ENCODE measurements around the gene PDE9A. TPM values are rescaled to one million over a fixed set of nuclear protein-coding genes. Genes with fewer than 3 reads are reported as not detected.

The PDE9A gene
- total RNA-seq, 4 donors from 2014 or later: 2.9 to 16.9 (median 7.0) TPM

GRCh38 chr21:42786884-42787283, 133.5 kb downstream of the PDE9A start:
- ATAC-seq (ENCODE audit: low FRiP score) (no peak), DNase-seq (ENCODE audit: low spot score) (no peak)
- TF ChIP-seq CTCF (IDR thresholded peaks at IDR 0.05): no peak

GRCh38 chr21:42787613-42788012, 134.2 kb downstream of the PDE9A start:
- no peak for ATAC-seq (ENCODE audit: low FRiP score)
- TF ChIP-seq CTCF (IDR thresholded peaks at IDR 0.05): no peak
- no peak for DNase-seq (ENCODE audit: low spot score)

- no peak for TF ChIP-seq CTCF (IDR thresholded peaks at IDR 0.05)
- no peak for ATAC-seq (ENCODE audit: low FRiP score)
- no peak for DNase-seq (ENCODE audit: low spot score)
Measured at GRCh38 chr21:42790520-42791065, 137.2 kb downstream of the PDE9A start.

GRCh38 chr21:42793774-42794173, 140.4 kb downstream of the PDE9A start:
- TF ChIP-seq CTCF (IDR thresholded peaks at IDR 0.05): no peak
- ATAC-seq (ENCODE audit: low FRiP score) (no peak), DNase-seq (ENCODE audit: low spot score) (no peak)

GRCh38 chr21:42794551-42794950, 141.1 kb downstream of the PDE9A start:
- ATAC-seq (ENCODE audit: low FRiP score): no peak
- TF ChIP-seq CTCF (IDR thresholded peaks at IDR 0.05): no peak
- DNase-seq (ENCODE audit: low spot score): no peak

GRCh38 chr21:42796327-42797062, 143.1 kb downstream of the PDE9A start:
- DNase-seq (ENCODE audit: low spot score) (no peak), ATAC-seq (ENCODE audit: low FRiP score) (no peak)
- TF ChIP-seq CTCF (IDR thresholded peaks at IDR 0.05): no peak

- ATAC-seq (ENCODE audit: low FRiP score) (no peak), DNase-seq (ENCODE audit: low spot score) (no peak)
- no peak for TF ChIP-seq CTCF (IDR thresholded peaks at IDR 0.05)
Measured at GRCh38 chr21:42797522-42797921, 144.1 kb downstream of the PDE9A start.
